HG03460 (cell line): ENCODE measurements around the gene CDC42BPA.

ENCODE experiments used
- ATAC-seq: cut with Tn5 transposase; IDR thresholded peaks from one replicate; pipeline ENCODE4 v1.9.1; 2021; ENCODE audit not compliant: unreplicated experiment

The CDC42BPA gene

GRCh38 chr1:226983247-226983991 is 334.9 kb downstream of the CDC42BPA start:
- no peak for ATAC-seq

GRCh38 chr1:226982451-226983177 is 335.7 kb downstream of the CDC42BPA start:
- no peak for ATAC-seq

GRCh38 chr1:226981838-226982237 is 336.5 kb downstream of the CDC42BPA start:
- no peak for ATAC-seq

DNA sequence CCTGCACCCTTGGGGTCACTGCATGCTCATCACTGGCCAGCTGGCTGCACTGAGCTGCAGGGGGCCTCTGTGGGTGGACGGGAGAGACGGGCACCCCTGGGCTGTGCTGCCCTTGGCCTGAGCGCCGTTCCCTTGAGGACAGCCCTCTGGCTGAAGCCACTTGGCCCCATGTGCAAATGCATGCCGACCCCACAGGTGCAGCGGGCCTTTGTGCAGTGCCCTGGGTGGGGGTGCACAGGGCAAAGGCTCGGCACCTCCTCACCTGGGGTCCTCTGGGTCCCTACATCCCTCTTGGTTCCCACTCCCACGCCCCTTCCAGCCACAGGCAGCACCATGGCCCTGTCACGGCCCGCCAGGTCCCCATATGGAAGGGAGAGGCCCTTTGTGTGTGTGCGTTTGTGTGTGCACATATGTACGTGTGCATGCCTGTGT is 336.9 kb downstream of the CDC42BPA start:
- no peak for ATAC-seq

GRCh38 chr1:226980565-226981385 is 337.5 kb downstream of the CDC42BPA start:
- ATAC-seq = no peak

- ATAC-seq = no peak
These were observed 338.2 kb downstream of the CDC42BPA start for GRCh38 chr1:226980122-226980560.

GRCh38 chr1:226979517-226980121 is 338.7 kb downstream of the CDC42BPA start:
- ATAC-seq = no peak

- no peak for ATAC-seq
These were observed 339.2 kb downstream of the CDC42BPA start for GRCh38 chr1:226979115-226979516.

GRCh38 chr1:226978432-226979114 is 339.7 kb downstream of the CDC42BPA start:
- no peak for ATAC-seq

DNA sequence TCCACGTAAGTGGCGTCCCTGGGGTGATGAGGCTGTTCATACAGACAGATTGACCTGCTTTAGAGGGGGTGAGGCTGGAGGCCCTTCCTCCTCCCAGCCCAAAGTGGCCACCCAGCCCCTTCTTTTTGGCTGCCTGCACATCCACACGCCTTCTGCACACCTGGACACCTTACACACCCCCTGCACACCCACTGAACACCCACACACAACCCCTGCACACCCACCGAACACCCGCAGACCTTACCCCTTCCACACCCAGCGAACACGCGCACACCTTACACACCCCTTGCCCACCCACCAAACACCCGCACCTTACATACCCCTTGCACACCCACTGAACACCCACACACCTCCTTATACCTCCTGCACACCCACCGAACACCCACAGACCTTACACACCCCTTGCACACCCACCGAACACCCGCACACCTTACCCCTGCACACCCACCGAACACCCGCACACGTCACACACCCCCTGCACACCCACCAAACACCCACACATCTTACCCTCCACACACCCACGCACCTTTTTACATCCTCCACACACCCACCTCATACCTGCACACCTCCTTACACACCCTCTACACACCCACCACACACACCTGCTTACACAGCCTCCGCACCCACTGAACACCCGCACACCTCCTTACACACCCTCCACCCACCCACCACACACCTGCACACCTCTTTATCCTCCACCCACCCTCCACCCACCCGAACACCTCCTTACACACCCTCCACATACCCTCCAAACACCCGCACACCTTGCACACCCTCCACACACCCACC is 340.5 kb downstream of the CDC42BPA start:
- no peak for ATAC-seq

DNA sequence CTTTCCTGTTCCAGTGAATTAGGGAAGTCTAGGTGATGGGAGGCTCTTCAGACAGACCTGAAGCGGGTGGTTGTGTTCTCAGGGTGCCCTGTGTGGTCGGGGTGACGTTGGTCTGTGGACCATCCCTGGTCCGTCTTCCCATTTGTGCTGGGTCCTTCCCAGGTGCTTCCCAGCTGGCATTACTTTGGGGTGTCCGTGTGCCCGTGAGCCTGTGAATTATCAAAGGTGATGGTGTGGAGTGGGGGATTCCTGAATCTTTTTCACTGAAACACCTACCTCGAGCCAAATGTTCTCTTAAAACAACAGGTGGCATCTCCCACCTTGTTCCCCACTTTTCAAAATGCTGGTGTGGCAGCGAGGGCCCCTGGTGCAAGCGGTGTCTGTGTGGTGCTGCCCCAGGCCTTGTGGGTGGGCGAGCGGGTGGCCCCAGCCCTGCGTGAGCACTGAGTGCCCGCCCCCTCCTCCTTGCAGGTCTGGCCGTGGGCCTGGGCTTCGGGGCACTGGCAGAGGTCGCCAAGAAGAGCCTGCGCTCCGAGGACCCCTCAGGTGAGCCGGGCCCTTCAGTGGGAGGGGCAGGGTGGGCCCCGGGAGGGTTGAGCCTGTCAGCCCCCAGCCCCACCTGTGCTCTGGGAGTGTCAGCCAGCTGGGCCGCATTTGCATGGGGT is 341.2 kb downstream of the CDC42BPA start:
- ATAC-seq = no peak

DNA sequence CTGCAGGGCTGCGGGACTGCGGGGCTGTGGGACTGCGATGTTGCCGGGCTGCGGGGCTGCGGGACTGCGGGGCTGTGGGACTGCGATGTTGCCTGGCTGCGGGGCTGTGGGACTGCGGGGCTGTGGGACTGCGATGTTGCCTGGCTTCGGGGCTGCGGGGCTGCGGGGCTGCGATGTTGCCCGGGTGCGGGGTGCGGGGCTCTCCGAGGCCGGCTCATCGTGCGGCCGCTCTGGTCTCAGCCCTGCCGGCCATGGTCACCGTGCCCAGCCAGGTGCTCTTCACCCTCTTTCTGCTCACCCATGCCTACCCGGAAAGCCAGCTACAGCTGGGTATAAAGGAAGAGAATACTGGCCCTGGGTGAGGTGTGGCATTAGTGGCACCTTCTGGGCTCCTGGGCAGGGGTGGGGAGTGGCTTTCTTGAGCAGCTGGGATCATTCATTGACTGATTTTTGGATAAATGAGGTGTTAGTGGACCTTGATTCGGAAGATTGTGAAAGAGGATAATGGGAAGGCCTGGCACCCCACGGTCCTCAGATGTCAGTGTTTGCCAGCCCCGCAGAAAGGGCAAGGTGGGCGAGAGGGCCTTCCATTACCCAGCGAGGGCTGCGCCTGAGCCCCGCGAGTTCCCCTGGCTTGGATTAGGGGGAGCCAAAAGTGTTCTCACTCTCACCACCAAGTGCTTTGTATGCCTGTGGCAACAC is 341.9 kb downstream of the CDC42BPA start:
- ATAC-seq = no peak

GRCh38 chr1:226975259-226976250 is 342.7 kb downstream of the CDC42BPA start:
- no peak for ATAC-seq

DNA sequence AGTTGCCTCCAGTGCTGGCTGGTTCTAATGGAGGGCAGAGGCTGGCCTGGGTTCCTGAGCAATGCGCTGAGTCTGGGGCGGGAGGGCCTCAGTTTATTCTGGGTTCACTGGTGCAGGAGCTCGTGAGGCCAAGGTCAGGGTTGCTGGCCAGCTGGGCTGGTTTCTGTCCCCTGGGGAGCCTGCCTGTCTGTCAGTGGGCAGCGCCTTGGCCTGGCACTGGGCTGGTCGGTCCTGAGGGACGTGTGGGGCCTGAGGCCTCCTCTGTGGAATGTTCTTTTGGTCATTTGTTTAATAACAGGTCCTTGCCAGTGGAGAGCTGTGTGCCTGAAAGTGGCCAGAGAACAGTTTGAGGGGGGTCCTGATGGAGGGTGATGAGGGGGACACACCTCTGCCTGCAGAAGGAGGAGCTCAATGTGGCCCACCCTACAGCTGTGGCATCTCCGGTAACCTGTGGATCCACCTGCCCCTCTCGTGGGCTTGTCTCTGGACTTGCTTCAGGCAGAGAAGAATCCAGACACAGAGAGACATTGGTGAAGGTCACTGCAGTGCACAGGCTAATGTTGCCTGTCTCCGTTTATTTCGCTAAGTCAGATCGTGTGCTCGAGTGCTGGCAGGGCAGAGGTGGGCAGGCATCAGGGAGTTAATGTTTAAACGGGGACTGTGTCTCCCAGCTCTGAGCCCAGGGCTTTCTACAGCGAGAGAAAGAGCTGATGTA is 343.6 kb downstream of the CDC42BPA start:
- no peak for ATAC-seq

GRCh38 chr1:226973898-226974543 is 344.3 kb downstream of the CDC42BPA start:
- ATAC-seq = no peak

DNA sequence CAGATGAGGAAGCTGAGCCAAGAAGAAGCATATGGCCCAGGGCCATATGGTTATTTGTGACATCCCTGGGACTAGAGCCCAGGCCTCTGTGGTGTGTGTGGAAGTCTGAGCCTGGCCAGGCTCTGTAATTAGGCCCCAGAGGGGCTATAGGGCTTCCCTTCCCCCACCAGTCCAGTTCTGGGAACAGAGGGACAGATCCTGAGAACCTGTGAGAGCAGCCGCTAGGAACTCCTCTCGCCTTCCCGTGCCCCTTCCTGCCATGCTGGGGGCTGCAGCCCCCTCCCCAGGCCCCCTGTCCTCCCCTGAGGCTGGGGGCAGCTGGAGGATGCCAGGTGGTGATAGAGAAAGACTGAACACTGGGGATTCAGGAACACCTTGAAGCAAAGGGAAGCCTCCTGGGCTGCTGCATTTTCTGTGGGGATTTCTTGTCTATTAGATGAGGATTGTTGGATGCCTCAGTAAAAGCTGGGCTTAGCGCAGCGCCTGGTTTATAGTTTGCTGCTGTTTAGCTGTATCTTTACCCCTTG is 344.9 kb downstream of the CDC42BPA start:
- ATAC-seq = no peak
